ENCODE data around the gene CGB8. TPM values are rescaled to one million over a fixed set of nuclear protein-coding genes. Genes with fewer than 3 reads are reported as not detected.

The CGB8 gene
- total and polyA plus RNA-seq, 2 of the 8 experiments (the other 6 are each of a cell fraction or from before 2014, with no cell fraction given) = 0.09 TPM; not detected in 1

DNA sequence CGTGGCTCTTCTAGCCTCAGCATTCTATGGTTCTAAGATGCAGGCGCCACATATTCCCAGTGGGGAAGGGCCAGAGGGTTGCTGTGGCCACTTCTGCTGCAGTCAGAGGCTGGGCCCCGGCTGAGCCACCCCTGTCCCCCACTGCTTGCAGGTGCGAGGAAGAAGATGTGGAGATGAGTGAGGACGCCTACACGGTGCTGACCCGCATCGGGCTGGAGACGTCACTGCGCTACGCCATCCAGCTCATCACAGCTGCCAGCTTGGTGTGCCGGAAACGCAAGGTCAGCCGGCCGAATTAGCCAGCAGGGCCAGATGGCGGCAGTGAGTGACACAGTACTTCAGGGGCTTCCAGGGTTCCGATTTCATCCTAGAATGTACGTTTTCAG, 34.0 kb downstream of the CGB8 start:
- no peak overlapping the region for H4K91ac ChIP-seq (replicated peaks; ENCODE audit: insufficient read length, low read length)
- no peak overlapping the region for H2AK5ac ChIP-seq (ENCODE audit: low read depth, low read length)
- peaks cover 10 to 25% (median 17%) of the 10 kb centered on the region in 4 experiments; a peak in 7 of 8 replicates for H3K36me3 ChIP-seq (ENCODE audit: control insufficient read depth in 2 of 4, insufficient read depth in 4 of 4, low read length in 3 of 4)
- H3K27ac ChIP-seq (ENCODE audit: low read depth, low read length) = no peak overlapping the region
- H3K27me3 ChIP-seq (replicated peaks in 1 of 4; ENCODE audit: control insufficient read depth in 3 of 4, extremely low read depth in 1 of 4, insufficient read depth in 3 of 4, low read length in 3 of 4) = peaks cover 0 to 15% (median 9%) of the 10 kb centered on the region in 4 experiments; a peak in 5 of 7 replicates
- no peaks in the 10 kb centered on the region for H3K79me2 ChIP-seq (ENCODE audit: control insufficient read depth in 1 of 2, insufficient read depth in 2 of 2, low read length in 2 of 2)
- H3K23ac ChIP-seq (ENCODE audit: insufficient read length) = no peak overlapping the region
- H2AFZ ChIP-seq (ENCODE audit: low read length) = no peak overlapping the region
- H2BK15ac ChIP-seq (ENCODE audit: low read length) = no peak overlapping the region
- no peak overlapping the region for H2BK5ac ChIP-seq (ENCODE audit: low read depth, low read length)
- H3K18ac ChIP-seq (ENCODE audit: extremely low read depth, low read length) = no peak overlapping the region
- H3K23me2 ChIP-seq (ENCODE audit: low read depth, low read length) = peaks cover 6% of the 10 kb centered on the region; the same call in 1 of the 2 replicates
- ChIA-PET POLR2A (ENCODE audit: partially characterized antibody) (interaction anchor here (0.6 kb wide), 1 partner anchor 42 kb away, joined by 3 read pairs; no protein-coding TSS in a partner anchor), CTCF (ENCODE audit: partially characterized antibody) (interaction anchor here (3.1 to 8.1 kb wide), 2 partner anchors 15 to 16 kb away, joined by 43 to 46 read pairs; no protein-coding TSS in a partner anchor)
- DNase-seq (ENCODE audit: low read depth in 1 of 2, low spot score in 2 of 2) (no peak), FAIRE-seq (no peak)
- H4K5ac ChIP-seq (ENCODE audit: insufficient read length, low read depth, low read length) = no peak overlapping the region
- H3K4me1 ChIP-seq (replicated peaks in 1 of 4; ENCODE audit: control insufficient read depth in 3 of 4, insufficient read depth in 4 of 4, low read length in 3 of 4) = peaks cover 0 to 13% (median 3%) of the 10 kb centered on the region in 4 experiments; a peak in 4 of 7 replicates
- no peak for TF ChIP-seq CTBP2 (IDR thresholded peaks at IDR 0.05; ENCODE audit: borderline replicate concordance, insufficient read depth, insufficient read length, low read length)
- no peak for TF ChIP-seq GTF2F1 (IDR thresholded peaks at IDR 0.05; ENCODE audit: borderline replicate concordance, low read depth, low read length)
- no peak for TF ChIP-seq CEBPB (IDR thresholded peaks at IDR 0.05; ENCODE audit: low read depth, low read length)
- no peak for TF ChIP-seq ASH2L (IDR thresholded peaks at IDR 0.05; ENCODE audit: low read length)
- TF ChIP-seq POLR2AphosphoS5 (IDR thresholded peaks at IDR 0.05; ENCODE audit: low read depth, low read length) = no peak
- TF ChIP-seq TEAD4 (IDR thresholded peaks at IDR 0.05; ENCODE audit: low read depth, low read length) = no peak
- TF ChIP-seq SAP30 (IDR thresholded peaks at IDR 0.05; ENCODE audit: insufficient read depth, insufficient replicate concordance, low read length) = no peak
- TF ChIP-seq TCF12 (IDR thresholded peaks at IDR 0.05; ENCODE audit: low read depth, low read length) = no peak
- no peak overlapping the region for H3K14ac ChIP-seq (ENCODE audit: insufficient read length)
- H3K4me2 ChIP-seq (ENCODE audit: insufficient read depth in 1 of 2, low read depth in 2 of 2, low read length in 2 of 2) = no peak overlapping the region
- no peak overlapping the region for H3K4ac ChIP-seq (replicated peaks; ENCODE audit: insufficient read length, low read depth, low read length)
- H4K8ac ChIP-seq (ENCODE audit: extremely low read depth, insufficient read depth, low read length) = 0 out of 2 replicates have a peak overlapping the region, but pooled peaks have one; percentile 14
- H3K9ac ChIP-seq (replicated peaks in 1 of 4; ENCODE audit: extremely low read depth in 1 of 4, low read depth in 3 of 4, low read length in 3 of 4) = no peak overlapping the region
- H3K4me3 ChIP-seq (ENCODE audit: extremely low read depth in 1 of 4, insufficient read depth in 2 of 4, low read depth in 3 of 4, low read length in 4 of 4) = no peak overlapping the region
- peaks cover 3 to 5% of the 10 kb centered on the region in 2 experiments for H4K20me1 ChIP-seq (replicated peaks in 1 of 2; ENCODE audit: control insufficient read depth in 1 of 2, insufficient read depth in 2 of 2, low read length in 2 of 2)
- H2BK12ac ChIP-seq (ENCODE audit: low read depth, low read length) = no peak overlapping the region
- no peak overlapping the region for H3K56ac ChIP-seq (replicated peaks; ENCODE audit: insufficient read length, low read depth, low read length)
- no peak overlapping the region for H2BK120ac ChIP-seq (replicated peaks; ENCODE audit: low read depth, low read length)
- WGBS, 2 experiments (ENCODE audit: extremely low coverage in 1 of 2, insufficient coverage in 1 of 2, insufficient read length in 1 of 2, insufficient replicate concordance in 2 of 2, low coverage in 1 of 2, low lambda C conversion rate in 2 of 2, missing lambda C conversion rate in 1 of 2) = 90% methylated on average over 18 of the region's 18 CpGs; no CpG with 5 or more reads in 1 of the 2 experiments
- no peak overlapping the region for H2BK20ac ChIP-seq (ENCODE audit: low read length)
- no peaks in the 10 kb centered on the region for H3K79me1 ChIP-seq (ENCODE audit: low read depth, low read length)
- no peaks in the 10 kb centered on the region for H3K9me3 ChIP-seq (ENCODE audit: insufficient read depth in 2 of 2, low read depth in 1 of 2, low read length in 1 of 2)

Measured in H1 (cell line).